GM19455 (cell line): ENCODE measurements around the gene PPARD.
"Not testable (repeated sequence)": the region's sequence is repeated elsewhere in the genome, so short reads cannot be mapped to it uniquely, and the experiment has no call there.

Source experiments
- ATAC-seq: cut with Tn5 transposase; IDR thresholded peaks from one replicate; pipeline ENCODE4 v1.9.1; 2021; ENCODE audit not compliant: unreplicated experiment

Gene PPARD

GRCh38 chr6:35312076-35312800 is 30.1 kb upstream of the PPARD start:
- ATAC-seq, result no peak

GRCh38 chr6:35312807-35313206 is 29.6 kb upstream of the PPARD start:
- ATAC-seq, result no peak

- no peak for ATAC-seq
These were observed 24.7 kb upstream of the PPARD start for GRCh38 chr6:35317483-35318195.

- no peak for ATAC-seq
These were observed 23.9 kb upstream of the PPARD start for GRCh38 chr6:35318196-35319171.

GRCh38 chr6:35319346-35320030 is 22.9 kb upstream of the PPARD start:
- no peak for ATAC-seq

GRCh38 chr6:35320031-35320410 is 22.3 kb upstream of the PPARD start:
- no peak for ATAC-seq

- no peak for ATAC-seq
These were observed 21.3 kb upstream of the PPARD start for GRCh38 chr6:35321091-35321490.

GRCh38 chr6:35327349-35328027 is 14.9 kb upstream of the PPARD start:
- no peak for ATAC-seq

GRCh38 chr6:35328108-35328723 is 14.1 kb upstream of the PPARD start:
- ATAC-seq, result no peak

- not testable (repeated sequence) for ATAC-seq
These were observed 13.4 kb upstream of the PPARD start for GRCh38 chr6:35328965-35329364.

GRCh38 chr6:35330541-35331119 is 11.7 kb upstream of the PPARD start:
- no peak for ATAC-seq

GRCh38 chr6:35332074-35332887 is 10.1 kb upstream of the PPARD start:
- ATAC-seq, result not testable (repeated sequence)

GRCh38 chr6:35341557-35341956 is 801 bp upstream of the PPARD start:
- no peak for ATAC-seq

GRCh38 chr6:35343092-35343834 is 905 bp downstream of the PPARD start:
- no peak for ATAC-seq

- ATAC-seq, result no peak
These were observed 1.6 kb downstream of the PPARD start for GRCh38 chr6:35343835-35344550.

- ATAC-seq, result no peak
These were observed 9.1 kb downstream of the PPARD start for GRCh38 chr6:35351422-35351821.

- ATAC-seq, result no peak
These were observed 10.4 kb downstream of the PPARD start for GRCh38 chr6:35352735-35353134.
